Natural killer cell (primary cell): ENCODE measurements around the gene ID3. TPM values are rescaled to one million over a fixed set of nuclear protein-coding genes. Genes with fewer than 3 reads are reported as not detected.
"Not testable (repeated sequence)": the region's sequence is repeated elsewhere in the genome, so short reads cannot be mapped to it uniquely, and the experiment has no call there.

Experiments
- ATAC-seq, 3 donors: fragments of 150-1000 bp in 2 of 3; fragments of 200-7000 bp in 1 of 3; cut with Tn5 transposase; 1 replicate in 1 of 3; 2 replicates in 2 of 3; pipeline ENCODE4 v1.10.0; 2021; ENCODE audit warnings: mild to moderate bottlenecking in 2 of 3, moderate library complexity in 2 of 3
- DNase-seq, 2 donors: peaks; one replicate each; pipeline versions ENCODE4 v3.0.0 to v3.0.0-alpha.2; 2013 to 2021; ENCODE audit warnings: mixed read lengths in 1 of 2
- H3K27ac ChIP-seq: one replicate; pipeline ENCODE4 v1.5.1; 2013; ENCODE audit warnings: mild to moderate bottlenecking, low read length
- H3K27me3 ChIP-seq: one replicate; pipeline ENCODE4 v1.6.1; 2013; ENCODE audit warnings: low read length; ENCODE audit not compliant: control insufficient read depth, insufficient read depth
- H3K36me3 ChIP-seq: one replicate; pipeline ENCODE4 v1.6.1; 2013; ENCODE audit warnings: low read length; ENCODE audit not compliant: control insufficient read depth, insufficient read depth
- H3K4me1 ChIP-seq: one replicate; pipeline ENCODE4 v1.6.1; 2013; ENCODE audit warnings: low read length; ENCODE audit not compliant: control insufficient read depth, insufficient read depth
- H3K4me3 ChIP-seq: one replicate; pipeline ENCODE4 v1.5.1; 2013; ENCODE audit warnings: low read length
- H3K9me3 ChIP-seq: one replicate; pipeline ENCODE4 v1.6.1; 2013; ENCODE audit warnings: low read length; ENCODE audit not compliant: control insufficient read depth, insufficient read depth
- H3K27ac Mint-ChIP-seq, 2 donors: one replicate each; pipeline ENCODE4 v1.8.0; 2022; ENCODE audit warnings: mild to moderate bottlenecking in 2 of 2, mixed read lengths in 2 of 2, moderate library complexity in 1 of 2
- H3K27me3 Mint-ChIP-seq, 2 donors: one replicate each; pipeline ENCODE4 v1.8.0; 2022; ENCODE audit warnings: low read depth in 2 of 2, mixed read lengths in 2 of 2
- H3K36me3 Mint-ChIP-seq: one replicate; pipeline ENCODE4 v1.8.0; 2022; ENCODE audit warnings: mixed read lengths
- H3K4me1 Mint-ChIP-seq, 2 donors: one replicate each; pipeline ENCODE4 v1.8.0; 2022; ENCODE audit warnings: mixed read lengths in 2 of 2
- H3K4me3 Mint-ChIP-seq: one replicate; pipeline ENCODE4 v1.8.0; 2022; ENCODE audit warnings: mild to moderate bottlenecking, moderate library complexity, mixed read lengths
- H3K9me3 Mint-ChIP-seq, 2 donors: one replicate each; pipeline ENCODE4 v1.8.0; 2022; ENCODE audit warnings: mixed read lengths in 2 of 2
- CTCF ChIP-seq: fragments of 200-600 bp; IDR thresholded peaks from one replicate; pipeline ENCODE4 v1.8.0; 2022; ENCODE audit warnings: antibody characterized with exemption
- WGBS: methylation state at CpG from one replicate; pipeline ENCODE4 v1.1.7; 2013; ENCODE audit warnings: missing lambda C conversion rate; ENCODE audit not compliant: insufficient coverage; 5-methylcytosine and 5-hydroxymethylcytosine counted together
- intact Hi-C: fragments of 100-400 bp; cut with micrococcal nuclease; formaldehyde crosslinking; loops from one replicate; pipeline ENCODE4 v1.14.2; 2022
- total RNA-seq, 4 donors: library from RNA; stranded (reverse); fragments of 120-200 nt in 1 of 4; gene quantifications; one replicate each; pipeline versions ENCODE4 v1.2.3 to v1.2.4, GENCODE V29; 2013 to 2022

The ID3 gene
- total RNA-seq, 3 donors from 2014 or later (not counting 1 experiment from before 2014, with no cell fraction given) = 0.29 to 6.5 (median 2.4) TPM

GRCh38 chr1:23544444-23545389, 14.6 kb downstream of the ID3 start:
- DNase-seq (peak; percentile 55 to 85), ATAC-seq (peak; percentile 51 to 65 (median 54))
- Histone ChIP-seq H3K9me3 (no peaks in the 10 kb centered on the region), H3K27ac (no peak overlapping the region), H3K27me3 (no peaks in the 10 kb centered on the region), H3K36me3 (no peaks in the 10 kb centered on the region), H3K4me1 (peaks cover 7% of the 10 kb centered on the region), H3K4me3 (no peak overlapping the region)
- 51% methylated on average over 6 of the region's 8 CpGs for WGBS
- Mint-ChIP-seq H3K27me3 (peaks cover 0 to 3% of the 10 kb centered on the region in 2 donors), H3K9me3 (no peaks in the 10 kb centered on the region), H3K36me3 (no peaks in the 10 kb centered on the region), H3K4me3 (no peak overlapping the region), H3K4me1 (peaks cover 4 to 9% of the 10 kb centered on the region in 2 donors), H3K27ac (no peak overlapping the region)
- intact Hi-C loops = loop anchor here (1.0 to 2.0 kb wide), 2 partner anchors 93 to 372 kb away; no protein-coding TSS in a partner anchor
- TF ChIP-seq CTCF = peak; percentile 93

GRCh38 chr1:23543707-23544443, 15.4 kb downstream of the ID3 start:
- intact Hi-C loops = loop anchor here (1.0 to 2.0 kb wide), 2 partner anchors 93 to 373 kb away; no protein-coding TSS in a partner anchor
- no peak for TF ChIP-seq CTCF
- H3K36me3 ChIP-seq = no peaks in the 10 kb centered on the region
- peaks cover 0 to 3% of the 10 kb centered on the region in 2 donors for H3K27me3 Mint-ChIP-seq
- WGBS = 87% methylated on average over 8 of the region's 8 CpGs
- H3K27me3 ChIP-seq = no peaks in the 10 kb centered on the region
- no peak for ATAC-seq
- peaks cover 14% of the 10 kb centered on the region for H3K4me1 ChIP-seq
- no peak overlapping the region for H3K4me3 Mint-ChIP-seq
- no peak overlapping the region for H3K4me3 ChIP-seq
- H3K9me3 Mint-ChIP-seq = no peaks in the 10 kb centered on the region
- no peaks in the 10 kb centered on the region for H3K9me3 ChIP-seq
- H3K36me3 Mint-ChIP-seq = no peaks in the 10 kb centered on the region
- H3K4me1 Mint-ChIP-seq = peaks cover 6 to 11% of the 10 kb centered on the region in 2 donors
- no peak overlapping the region for H3K27ac Mint-ChIP-seq
- H3K27ac ChIP-seq = no peak overlapping the region
- no peak for DNase-seq

GRCh38 chr1:23542940-23543339, 16.4 kb downstream of the ID3 start:
- H3K9me3 Mint-ChIP-seq, H3K4me3 ChIP-seq, H3K27ac ChIP-seq, H3K9me3 ChIP-seq, H3K27me3 ChIP-seq, H3K36me3 Mint-ChIP-seq, H3K4me3 Mint-ChIP-seq, H3K27me3 Mint-ChIP-seq, H3K36me3 ChIP-seq, H3K27ac Mint-ChIP-seq, ATAC-seq, DNase-seq, intact Hi-C loops: not testable (repeated sequence)
- 96% methylated on average over 3 of the region's 5 CpGs for whole genome bisulfite sequencing
- H3K4me1 Mint-ChIP-seq = peaks cover 6 to 11% of the 10 kb centered on the region in 2 donors
- peaks cover 14% of the 10 kb centered on the region for H3K4me1 ChIP-seq
